K562 (cell line): Measurements from ENCODE around the gene SLC4A9. TPM values are rescaled to one million over a fixed set of nuclear protein-coding genes. Genes with fewer than 3 reads are reported as not detected.

Source experiments
- ATF2 ChIP-seq: sonication (generic); formaldehyde crosslinking; IDR thresholded peaks from 2 replicates; pipeline ENCODE4 v1.8.1; 2022; ENCODE audit warnings: missing genetic modification reagents
- COPS2 ChIP-seq: fragments of 450-650 bp; conservative IDR thresholded peaks from 2 replicates; pipeline ENCODE4 v1.6.1; 2016; ENCODE audit warnings: mild to moderate bottlenecking, moderate library complexity
- CXXC5 ChIP-seq: fragments of 250-450 bp; sonication (Bioruptor Pico); IDR thresholded peaks from 2 replicates; pipeline ENCODE4 v1.8.0; 2022; ENCODE audit warnings: inconsistent platforms, mild to moderate bottlenecking, moderate library complexity
- DEAF1 ChIP-seq: fragments of 450-650 bp; formaldehyde crosslinking; IDR thresholded peaks from 2 replicates; pipeline ENCODE4 v1.4.0; 2020; ENCODE audit warnings: mild to moderate bottlenecking, moderate library complexity
- HEY1 ChIP-seq: fragments of 250-450 bp; sonication (Bioruptor Pico); IDR thresholded peaks from 2 replicates; pipeline ENCODE4 v1.5.0; 2020; ENCODE audit warnings: mild to moderate bottlenecking, moderate library complexity, borderline replicate concordance
- MTA3 ChIP-seq: fragments of 450-650 bp; formaldehyde crosslinking; IDR thresholded peaks from 2 replicates; pipeline ENCODE4 v1.6.1; 2017; ENCODE audit warnings: mild to moderate bottlenecking, borderline replicate concordance
- PREB ChIP-seq: sonication (generic); formaldehyde crosslinking; IDR thresholded peaks from 2 replicates; pipeline ENCODE4 v1.8.1; 2023; ENCODE audit warnings: mild to moderate bottlenecking, missing genetic modification reagents
- REST ChIP-seq, 2 experiments: fragments of 450-650 bp; formaldehyde crosslinking in 1 of 2; IDR thresholded peaks; 2 replicates each; pipeline versions ENCODE4 v1.4.0 to v1.6.1; 2014 to 2020; ENCODE audit warnings: mild to moderate bottlenecking in 2 of 2, borderline replicate concordance in 1 of 2, low read depth in 1 of 2
- SMC3 ChIP-seq: conservative IDR thresholded peaks from 2 replicates; pipeline ENCODE4 v1.6.1; 2011; ENCODE audit warnings: low read depth, low read length, improper control_type of control experiment; ENCODE audit not compliant: insufficient read depth
- TEAD4 ChIP-seq, 2 experiments: sonication (generic) in 1 of 2; formaldehyde crosslinking in 1 of 2; IDR thresholded peaks; 2 replicates each; pipeline versions ENCODE4 v1.6.1 to v1.8.0; 2012 to 2022; ENCODE audit warnings: borderline replicate concordance in 1 of 2, inconsistent platforms in 1 of 2, low read length in 1 of 2, mild to moderate bottlenecking in 1 of 2, missing genetic modification reagents in 1 of 2
- polyA plus RNA-seq, 8 experiments: library from polyadenylated mRNA; depleted of rRNA in 4 of 8; stranded (reverse) in 5 of 8; unstranded in 3 of 8; fragments of >200 nt; fragmentation: Nextera tagmentation in 2 of 8; fragmentation: Illumina TruSeq in 1 of 8; extraction: Ambion mirVana in 2 of 8; extraction: Trizol in 1 of 8; gene quantifications; 2 replicates each; pipeline versions ENCODE4 v1.2.1 to v1.2.3, GENCODE V29; 2011 to 2014; ENCODE audit warnings: inconsistent platforms in 1 of 8, missing spikeins in 1 of 8
- total RNA-seq, 7 experiments: library from RNA; depleted of rRNA in 6 of 7; stranded (reverse); fragments of >200 nt in 6 of 7; fragmentation: Illumina TruSeq in 2 of 7; extraction: Trizol in 2 of 7; gene quantifications; 2 replicates each; pipeline versions ENCODE4 v1.2.1 to v1.2.3, GENCODE V29; 2011 to 2021; ENCODE audit warnings: low replicate concordance in 1 of 7

The SLC4A9 gene
- total and polyA plus RNA-seq, 9 of the 15 experiments (the other 6 are each of a cell fraction or from before 2014, with no cell fraction given), result 0.05 to 0.13 TPM; not detected in 7

GRCh38 chr5:140357726-140358093 is 2.3 kb upstream of the SLC4A9 start (continued):
- TF ChIP-seq REST (IDR thresholded peaks at IDR 0.05; ENCODE audit: borderline replicate concordance) (peak; percentile 77), REST (CRISPR knock-in tag; IDR thresholded peaks at IDR 0.05; ENCODE audit: low read depth) (no peak), COPS2 (no peak), PREB (CRISPR knock-in tag) (peak; percentile 90; the same call in 1 of the 2 replicates), TEAD4 (IDR thresholded peaks at IDR 0.05; ENCODE audit: low read length) (peak; percentile 53), TEAD4 (CRISPR knock-in tag; IDR thresholded peaks at IDR 0.05; ENCODE audit: borderline replicate concordance) (no peak), CXXC5 (no peak), MTA3 (0 out of 2 replicates have a peak, but pooled peaks have one; percentile 45), DEAF1 (peak; percentile 62; the same call in 1 of the 2 replicates), ATF2 (0 out of 2 replicates have a peak, but pooled peaks have one; percentile 21), HEY1 (CRISPR knock-in tag) (no peak), SMC3 (peak; percentile 86)
